H9 (cell line): Measurements from ENCODE around the gene FAM162A. TPM values are rescaled to one million over a fixed set of nuclear protein-coding genes. Genes with fewer than 3 reads are reported as not detected.

Source experiments
- DNase-seq: peaks from one replicate; pipeline ENCODE4 v3.0.0-alpha.2; 2017
- H2AFZ ChIP-seq: one replicate; pipeline ENCODE4 v1.6.1; 2013; ENCODE audit warnings: mild to moderate bottlenecking, low read length, control low read depth, moderate library complexity
- H2AK5ac ChIP-seq: 2 replicates; pipeline ENCODE4 v1.6.1; 2013; ENCODE audit warnings: low read length, control low read depth, mixed read lengths; ENCODE audit not compliant: insufficient read length
- H2BK120ac ChIP-seq: one replicate; pipeline ENCODE4 v1.6.1; 2013; ENCODE audit warnings: low read depth, mild to moderate bottlenecking, low read length, control low read depth, inconsistent platforms; ENCODE audit not compliant: poor library complexity, severe bottlenecking
- H2BK12ac ChIP-seq: 2 replicates; pipeline ENCODE4 v1.6.1; 2013; ENCODE audit warnings: low read length, control low read depth, mixed read lengths, low read depth; ENCODE audit not compliant: insufficient read length
- H2BK15ac ChIP-seq: 2 replicates; pipeline ENCODE4 v1.6.1; 2013; ENCODE audit warnings: low read depth, low read length, control low read depth
- H2BK20ac ChIP-seq: one replicate; pipeline ENCODE4 v1.6.1; 2013; ENCODE audit warnings: low read depth, mild to moderate bottlenecking, low read length, control low read depth, inconsistent platforms; ENCODE audit not compliant: poor library complexity, severe bottlenecking
- H2BK5ac ChIP-seq: 2 replicates; pipeline ENCODE4 v1.6.1; 2013; ENCODE audit warnings: low read length, control low read depth, mixed read lengths; ENCODE audit not compliant: insufficient read length
- H3K14ac ChIP-seq: 2 replicates; pipeline ENCODE4 v1.6.1; 2013; ENCODE audit warnings: low read length, control low read depth; ENCODE audit not compliant: insufficient read depth
- H3K18ac ChIP-seq: 2 replicates; pipeline ENCODE4 v1.6.1; 2013; ENCODE audit warnings: low read depth, mild to moderate bottlenecking, mixed read lengths, low read length, control low read depth; ENCODE audit not compliant: insufficient read length
- H3K23ac ChIP-seq: 2 replicates; pipeline ENCODE4 v1.6.1; 2013; ENCODE audit warnings: low read length, control low read depth, mixed read lengths, low read depth; ENCODE audit not compliant: insufficient read length
- H3K23me2 ChIP-seq: 2 replicates; pipeline ENCODE4 v1.6.1; 2013; ENCODE audit warnings: low read depth, mild to moderate bottlenecking, mixed read lengths, low read length, control low read depth; ENCODE audit not compliant: insufficient read length, poor library complexity, severe bottlenecking
- H3K27ac ChIP-seq: 2 replicates; pipeline ENCODE4 v1.5.1; 2013; ENCODE audit warnings: low read length, control low read depth, mixed read lengths, low read depth; ENCODE audit not compliant: insufficient read length
- H3K27me3 ChIP-seq: 2 replicates; pipeline ENCODE4 v1.6.1; 2013; ENCODE audit warnings: low read length, control low read depth, inconsistent platforms; ENCODE audit not compliant: insufficient read depth
- H3K4ac ChIP-seq: 2 replicates; pipeline ENCODE4 v1.6.1; 2013; ENCODE audit warnings: low read depth, mild to moderate bottlenecking, control low read depth, inconsistent platforms, low read length, moderate library complexity
- H3K4me1 ChIP-seq: 2 replicates; pipeline ENCODE4 v1.6.1; 2013; ENCODE audit warnings: low read length, control low read depth, inconsistent platforms; ENCODE audit not compliant: insufficient read depth
- H3K4me2 ChIP-seq: 2 replicates; pipeline ENCODE4 v1.6.1; 2013; ENCODE audit warnings: low read length, control low read depth, mixed read lengths; ENCODE audit not compliant: insufficient read length, insufficient read depth
- H3K56ac ChIP-seq: 2 replicates; pipeline ENCODE4 v1.6.1; 2013; ENCODE audit warnings: low read depth, mild to moderate bottlenecking, mixed read lengths, low read length, control low read depth; ENCODE audit not compliant: insufficient read length
- H3K79me1 ChIP-seq: 2 replicates; pipeline ENCODE4 v1.6.1; 2013; ENCODE audit warnings: low read depth, mild to moderate bottlenecking, moderate library complexity, low read length, control low read depth, inconsistent platforms; ENCODE audit not compliant: insufficient read depth, poor library complexity, severe bottlenecking
- H3K79me2 ChIP-seq: 2 replicates; pipeline ENCODE4 v1.6.1; 2013; ENCODE audit warnings: low read length, control low read depth, inconsistent platforms; ENCODE audit not compliant: insufficient read depth
- H3K9ac ChIP-seq: 2 replicates; pipeline ENCODE4 v1.6.1; 2013; ENCODE audit warnings: low read length, control low read depth, mixed read lengths; ENCODE audit not compliant: insufficient read length; ENCODE audit errors: extremely low read depth
- H3K9me3 ChIP-seq: one replicate; pipeline ENCODE4 v1.6.1; 2013; ENCODE audit warnings: low read depth, low read length, inconsistent platforms; ENCODE audit not compliant: control insufficient read depth
- H3T11ph ChIP-seq: one replicate; pipeline ENCODE4 v1.6.1; 2013; ENCODE audit warnings: mild to moderate bottlenecking, low read length, control low read depth, inconsistent platforms
- H4K20me1 ChIP-seq: one replicate; pipeline ENCODE4 v1.6.1; 2013; ENCODE audit not compliant: control insufficient read depth, insufficient read length, insufficient read depth
- H4K5ac ChIP-seq: 2 replicates; pipeline ENCODE4 v1.6.1; 2013; ENCODE audit warnings: low read depth, mild to moderate bottlenecking, mixed read lengths, low read length, control low read depth; ENCODE audit not compliant: insufficient read length
- H4K8ac ChIP-seq: replicated peaks from 2 replicates; pipeline ENCODE4 v1.6.1; 2013; ENCODE audit warnings: low read length, control low read depth, mixed read lengths, low read depth; ENCODE audit not compliant: insufficient read length
- H4K91ac ChIP-seq: 2 replicates; pipeline ENCODE4 v1.6.1; 2013; ENCODE audit warnings: low read depth, mild to moderate bottlenecking, moderate library complexity, mixed read lengths, low read length, control low read depth; ENCODE audit not compliant: insufficient read length
- H3K27ac Mint-ChIP-seq, 3 experiments: 2 replicates in 2 of 3; 3 replicates in 1 of 3; pipeline ENCODE4 v1.8.0; 2020 to 2021; ENCODE audit warnings: mixed read lengths in 3 of 3, mild to moderate bottlenecking in 1 of 3, moderate library complexity in 1 of 3
- H3K27me3 Mint-ChIP-seq: 2 replicates; pipeline ENCODE4 v1.8.0; 2021; ENCODE audit warnings: low read depth, mild to moderate bottlenecking, moderate library complexity, mixed read lengths
- H3K36me3 Mint-ChIP-seq, 3 experiments: 2 replicates in 2 of 3; 3 replicates in 1 of 3; pipeline ENCODE4 v1.8.0; 2020 to 2021; ENCODE audit warnings: low read depth in 3 of 3, mixed read lengths in 3 of 3; ENCODE audit not compliant: insufficient read depth in 1 of 3
- H3K4me1 Mint-ChIP-seq, 2 experiments: 2 replicates each; pipeline ENCODE4 v1.8.0; 2020; ENCODE audit warnings: mixed read lengths in 2 of 2
- H3K4me3 Mint-ChIP-seq, 2 experiments: 2 replicates in 1 of 2; 3 replicates in 1 of 2; pipeline ENCODE4 v1.8.0; 2020 to 2021; ENCODE audit warnings: mild to moderate bottlenecking in 2 of 2, mixed read lengths in 2 of 2, moderate library complexity in 1 of 2
- H3K9me3 Mint-ChIP-seq, 2 experiments: 2 replicates in 1 of 2; 3 replicates in 1 of 2; pipeline ENCODE4 v1.8.0; 2020; ENCODE audit warnings: mild to moderate bottlenecking in 2 of 2, mixed read lengths in 2 of 2, moderate library complexity in 1 of 2
- WGBS: extraction: QIAGEN DNeasy Blood & Tissue Kit; methylation state at CpG from one replicate; pipeline ENCODE4 v1.1.7; 2013; ENCODE audit warnings: missing lambda C conversion rate, low lambda C conversion rate, mixed read lengths; ENCODE audit not compliant: insufficient read length; ENCODE audit errors: extremely low coverage; 5-methylcytosine and 5-hydroxymethylcytosine counted together
- total RNA-seq: library from RNA; stranded (reverse); gene quantifications from 2 replicates; pipeline ENCODE4 v1.2.1, GENCODE V29; 2021
- TF ChIP-seq, protein P1 (sequence below): fragments of 200-600 bp; sonication (generic); conservative IDR thresholded peaks from 3 replicates; pipeline ENCODE4 v1.8.0; 2021; ENCODE audit warnings: antibody characterized with exemption, mild to moderate bottlenecking

The FAM162A gene
- total RNA-seq, 1 experiment from 2014 or later, result 78.5 TPM

DNA sequence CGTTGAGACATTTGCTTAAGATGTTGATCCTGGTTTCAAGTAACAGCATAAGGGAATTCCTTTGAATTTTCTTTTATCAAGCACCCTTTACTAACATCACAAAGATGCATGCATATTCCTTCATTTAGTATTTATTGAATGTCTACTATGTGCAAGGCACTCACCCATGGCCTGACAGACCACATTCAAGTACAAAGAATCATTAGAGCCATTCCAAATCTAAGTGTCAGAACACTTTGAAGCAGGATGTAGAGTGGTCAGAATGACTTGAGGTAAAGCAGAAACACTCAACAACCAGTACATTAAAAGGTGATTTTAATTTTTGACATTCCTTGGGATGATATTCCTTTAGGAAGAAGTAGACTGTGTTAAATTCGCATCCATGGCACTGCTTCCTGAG lies 37.9 kb downstream of the FAM162A start:
- Histone ChIP-seq H3K79me1 (no peaks in the 10 kb centered on the region), H3K9ac (no peak overlapping the region), H3K9me3 (no peaks in the 10 kb centered on the region), H3K79me2 (no peaks in the 10 kb centered on the region), H3K56ac (no peak overlapping the region), H2BK12ac (no peak overlapping the region), H3K18ac (no peak overlapping the region), H3K4me2 (no peak overlapping the region), H3T11ph (no peak overlapping the region), H4K20me1 (no peaks in the 10 kb centered on the region), H2BK120ac (no peak overlapping the region), H2AFZ (no peak overlapping the region), H4K91ac (no peak overlapping the region), H2BK15ac (no peak overlapping the region), H3K27ac (no peak overlapping the region), H4K8ac (no peak overlapping the region), H3K4ac (no peak overlapping the region), H2AK5ac (no peak overlapping the region), H4K5ac (no peak overlapping the region), H3K23me2 (no peaks in the 10 kb centered on the region), H3K27me3 (no peaks in the 10 kb centered on the region), H3K4me1 (no peaks in the 10 kb centered on the region), H3K14ac (no peak overlapping the region), H2BK5ac (no peak overlapping the region), H3K23ac (no peak overlapping the region), H2BK20ac (no peak overlapping the region)
- DNase-seq, result no peak
- no CpG with 5 or more reads among the region's 2 CpGs for WGBS
- Mint-ChIP-seq H3K4me1 (peaks cover 2 to 5% of the 10 kb centered on the region in 2 experiments; a peak in 2 of 4 replicates), H3K36me3 (peaks cover 0 to 28% (median 16%) of the 10 kb centered on the region in 3 experiments; a peak in 6 of 7 replicates), H3K4me3 (no peak overlapping the region), H3K9me3 (no peaks in the 10 kb centered on the region), H3K27ac (0 out of 7 replicates have a peak overlapping the region, but pooled peaks of 2 of the 3 experiments have one; percentile 12 to 24), H3K27me3 (no peaks in the 10 kb centered on the region)
- TF ChIP-seq, protein P1, sequence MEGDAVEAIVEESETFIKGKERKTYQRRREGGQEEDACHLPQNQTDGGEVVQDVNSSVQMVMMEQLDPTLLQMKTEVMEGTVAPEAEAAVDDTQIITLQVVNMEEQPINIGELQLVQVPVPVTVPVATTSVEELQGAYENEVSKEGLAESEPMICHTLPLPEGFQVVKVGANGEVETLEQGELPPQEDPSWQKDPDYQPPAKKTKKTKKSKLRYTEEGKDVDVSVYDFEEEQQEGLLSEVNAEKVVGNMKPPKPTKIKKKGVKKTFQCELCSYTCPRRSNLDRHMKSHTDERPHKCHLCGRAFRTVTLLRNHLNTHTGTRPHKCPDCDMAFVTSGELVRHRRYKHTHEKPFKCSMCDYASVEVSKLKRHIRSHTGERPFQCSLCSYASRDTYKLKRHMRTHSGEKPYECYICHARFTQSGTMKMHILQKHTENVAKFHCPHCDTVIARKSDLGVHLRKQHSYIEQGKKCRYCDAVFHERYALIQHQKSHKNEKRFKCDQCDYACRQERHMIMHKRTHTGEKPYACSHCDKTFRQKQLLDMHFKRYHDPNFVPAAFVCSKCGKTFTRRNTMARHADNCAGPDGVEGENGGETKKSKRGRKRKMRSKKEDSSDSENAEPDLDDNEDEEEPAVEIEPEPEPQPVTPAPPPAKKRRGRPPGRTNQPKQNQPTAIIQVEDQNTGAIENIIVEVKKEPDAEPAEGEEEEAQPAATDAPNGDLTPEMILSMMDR, result no peak
